NCI-H2107 (cell line): Measurements from ENCODE around the gene HIVEP3.

Source experiments
- DNase-seq: peaks from one replicate; lab custom pipeline; 2025; lab: John Stamatoyannopoulos, UW

Gene HIVEP3

DNA sequence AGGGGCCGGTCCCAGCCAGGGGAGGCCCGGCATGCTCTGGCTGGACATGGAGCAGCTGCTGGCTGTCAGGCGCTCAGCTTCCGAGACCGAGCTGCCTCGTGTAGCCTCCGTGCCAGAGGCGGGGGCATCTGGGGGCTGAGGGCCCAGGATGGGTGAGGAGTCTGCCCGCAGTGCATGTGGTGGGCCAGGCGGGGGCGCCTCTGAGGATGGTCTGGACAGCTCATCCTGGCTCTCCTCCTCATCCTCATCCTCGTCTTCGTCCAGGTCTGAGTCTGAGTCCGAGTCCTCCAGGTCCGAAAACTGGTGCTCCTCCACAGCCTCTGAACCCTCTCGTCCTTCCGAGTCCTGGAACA, 405.4 kb downstream of the HIVEP3 start:
- DNase-seq = no peak

DNA sequence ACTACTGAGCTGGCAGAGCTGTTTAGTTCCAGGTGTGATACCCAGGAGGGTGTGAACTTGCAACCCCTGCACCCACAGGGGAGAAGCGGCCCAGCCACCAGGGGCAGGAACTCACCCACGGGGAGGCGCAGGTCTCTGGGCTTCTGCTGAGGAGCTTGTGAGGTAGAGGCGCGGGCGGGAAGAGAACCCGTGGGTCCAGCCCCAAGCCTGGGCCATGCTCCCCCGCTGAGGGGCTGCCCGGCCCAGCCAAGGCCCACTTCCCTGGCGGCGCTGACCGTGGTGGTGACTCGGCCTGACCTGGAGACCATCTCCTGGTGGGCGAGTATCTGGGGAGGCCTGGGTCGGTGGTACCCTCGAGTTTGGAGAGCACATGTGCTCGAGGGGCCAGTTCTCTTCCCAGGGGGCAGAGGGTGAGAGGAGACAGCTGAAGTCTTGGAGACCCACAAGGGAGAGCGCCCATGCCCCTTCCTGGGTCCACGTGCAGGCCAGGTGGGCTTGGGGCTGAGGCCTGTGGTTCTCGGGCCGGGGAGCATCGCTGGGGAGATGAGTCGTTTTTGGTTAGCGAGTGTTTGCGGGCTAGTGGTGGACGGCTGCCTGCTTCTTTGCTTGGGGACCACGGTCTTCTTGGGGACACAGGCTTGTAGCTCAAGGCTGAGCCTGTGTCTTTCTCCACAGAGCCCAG, 405.9 kb downstream of the HIVEP3 start:
- no peak for DNase-seq

DNA sequence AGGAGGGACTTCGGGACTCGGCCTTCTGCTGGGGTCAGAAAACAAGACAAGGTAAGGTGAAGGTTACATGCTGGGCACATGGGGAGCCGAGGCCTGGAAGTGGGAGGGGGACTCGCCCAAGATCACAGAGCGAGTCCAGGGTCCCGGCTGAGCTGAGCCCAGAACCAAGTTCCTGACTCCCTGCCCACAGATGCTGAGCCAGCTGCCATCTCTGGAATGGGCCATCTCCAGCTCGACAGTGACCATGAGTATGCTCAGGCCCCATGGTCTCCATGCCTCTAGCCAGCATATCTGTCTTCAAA, 407.5 kb downstream of the HIVEP3 start:
- DNase-seq = no peak

DNA sequence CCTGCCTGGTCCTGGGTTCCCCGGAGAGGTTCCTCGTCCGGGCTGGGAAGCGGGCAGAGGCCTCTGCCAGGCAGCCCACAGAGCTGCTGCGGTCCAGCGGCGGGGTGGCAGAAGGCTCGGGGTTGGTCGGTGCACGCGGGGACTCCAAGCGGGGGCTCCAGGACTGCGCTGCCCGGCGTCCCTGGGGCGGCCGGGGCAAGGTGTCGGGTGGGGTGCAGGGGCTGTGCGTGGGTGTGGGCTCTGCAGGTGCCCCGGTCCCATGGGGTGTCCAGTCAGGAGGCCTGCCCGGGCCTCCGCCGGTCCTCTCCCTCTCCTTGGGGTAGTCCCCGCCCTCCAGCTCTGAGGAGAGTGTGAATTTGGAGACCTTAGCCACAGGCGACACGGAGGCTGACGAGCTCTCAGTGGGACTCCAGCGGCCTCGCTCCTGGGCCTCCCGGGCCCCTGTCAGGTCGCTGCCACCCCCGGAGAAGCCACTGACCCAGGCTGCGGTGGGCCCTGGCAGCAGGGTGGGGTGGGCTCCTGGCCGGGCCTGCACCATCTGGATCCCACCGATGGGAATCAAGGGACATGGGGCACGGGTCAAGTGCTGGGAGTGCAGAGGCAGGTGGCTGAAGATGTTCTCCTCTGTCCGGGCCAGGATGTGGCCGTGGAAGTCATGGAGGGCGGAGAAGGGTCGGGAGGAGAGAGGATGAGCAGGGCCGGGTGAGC, 408.0 kb downstream of the HIVEP3 start:
- no peak for DNase-seq

DNA sequence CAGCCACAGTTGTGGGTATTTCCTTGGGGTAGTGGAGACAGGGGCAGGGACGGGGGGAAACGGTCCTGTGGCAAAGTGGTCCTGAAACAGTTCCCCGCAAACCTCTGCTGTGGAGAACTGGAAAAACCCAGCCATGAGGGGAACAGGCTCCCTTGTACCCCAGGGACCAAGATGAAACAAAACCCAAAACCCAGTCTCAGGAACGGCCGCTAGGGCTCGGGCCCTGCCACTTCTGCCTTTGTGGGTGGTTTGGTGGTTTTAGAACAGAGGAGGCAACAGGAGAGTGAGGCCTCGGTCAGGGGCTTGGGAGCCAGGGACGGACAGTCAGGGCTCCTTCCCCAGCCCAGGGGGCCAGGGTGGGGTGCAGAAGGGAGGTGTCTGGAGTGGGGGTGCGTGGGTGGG, 409.5 kb downstream of the HIVEP3 start:
- no peak for DNase-seq

DNA sequence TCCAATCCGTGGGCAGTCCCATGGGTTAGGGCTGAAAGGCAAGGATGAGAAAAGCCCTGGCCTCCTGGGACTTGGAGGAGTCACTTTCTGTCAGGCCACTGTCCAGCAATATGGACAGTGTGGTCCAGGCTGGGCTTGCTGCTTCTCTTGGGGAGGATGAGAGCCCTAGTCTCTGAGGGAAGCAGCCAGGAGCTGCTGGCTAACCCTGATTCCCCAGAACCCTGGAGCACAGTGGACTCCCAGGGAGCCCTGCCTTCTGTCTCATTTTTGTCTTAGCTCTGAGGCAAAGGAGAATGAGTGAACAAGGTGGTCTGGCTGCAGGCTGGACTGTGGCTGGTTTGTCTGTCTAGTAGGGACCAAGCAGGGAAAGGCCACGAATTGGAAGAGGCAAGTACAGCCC, 410.4 kb downstream of the HIVEP3 start:
- DNase-seq = no peak

DNA sequence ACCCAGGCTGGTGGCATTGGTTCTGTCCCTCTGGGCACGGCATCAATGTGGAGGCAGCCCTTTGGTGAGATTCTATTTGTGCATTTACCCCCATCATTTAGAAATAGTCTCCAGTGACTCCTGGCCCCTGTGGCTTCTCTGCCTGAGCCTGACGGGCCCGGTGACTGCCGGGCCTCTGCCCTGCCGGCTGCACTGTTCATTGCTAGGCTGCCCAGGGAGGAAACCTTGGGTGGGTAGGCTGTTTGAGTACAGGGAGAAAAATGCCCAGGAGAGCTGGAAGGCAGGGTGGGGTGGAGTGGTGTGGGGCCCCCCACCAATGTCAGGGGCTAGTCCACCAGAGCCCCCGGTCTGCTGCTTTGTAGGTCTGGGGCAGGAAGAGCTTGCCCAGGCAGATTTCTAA, 410.9 kb downstream of the HIVEP3 start:
- no peak for DNase-seq

DNA sequence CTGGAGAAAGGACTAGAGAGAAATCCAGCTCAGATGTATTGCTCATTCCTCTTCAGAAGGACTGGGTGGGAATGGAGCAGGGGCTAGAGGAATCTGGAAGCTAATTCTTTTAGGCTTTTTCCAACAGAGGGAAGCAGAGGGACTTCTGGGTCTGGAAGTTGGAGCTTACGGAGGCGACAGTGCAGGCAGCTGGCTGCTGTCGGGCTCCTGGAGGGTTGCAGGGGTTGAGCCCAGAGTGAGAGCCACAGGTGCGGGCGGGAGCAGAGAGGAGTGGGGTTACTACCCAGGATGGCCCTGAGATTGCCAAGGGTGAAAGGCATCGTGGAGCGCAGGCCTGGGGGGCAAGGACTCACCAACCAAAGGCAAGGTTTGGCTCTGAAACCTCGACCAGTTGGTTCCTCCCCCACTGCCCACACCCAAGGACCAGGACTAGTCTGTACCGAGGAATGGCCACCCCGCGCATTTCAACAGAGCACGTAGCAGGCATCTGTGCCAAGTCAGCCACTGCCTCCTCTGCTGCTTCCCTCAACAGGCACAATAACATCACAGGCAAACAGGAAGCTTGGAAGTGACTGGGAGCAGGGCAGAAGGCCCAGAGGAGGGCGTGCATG, 411.5 kb downstream of the HIVEP3 start:
- no peak for DNase-seq

DNA sequence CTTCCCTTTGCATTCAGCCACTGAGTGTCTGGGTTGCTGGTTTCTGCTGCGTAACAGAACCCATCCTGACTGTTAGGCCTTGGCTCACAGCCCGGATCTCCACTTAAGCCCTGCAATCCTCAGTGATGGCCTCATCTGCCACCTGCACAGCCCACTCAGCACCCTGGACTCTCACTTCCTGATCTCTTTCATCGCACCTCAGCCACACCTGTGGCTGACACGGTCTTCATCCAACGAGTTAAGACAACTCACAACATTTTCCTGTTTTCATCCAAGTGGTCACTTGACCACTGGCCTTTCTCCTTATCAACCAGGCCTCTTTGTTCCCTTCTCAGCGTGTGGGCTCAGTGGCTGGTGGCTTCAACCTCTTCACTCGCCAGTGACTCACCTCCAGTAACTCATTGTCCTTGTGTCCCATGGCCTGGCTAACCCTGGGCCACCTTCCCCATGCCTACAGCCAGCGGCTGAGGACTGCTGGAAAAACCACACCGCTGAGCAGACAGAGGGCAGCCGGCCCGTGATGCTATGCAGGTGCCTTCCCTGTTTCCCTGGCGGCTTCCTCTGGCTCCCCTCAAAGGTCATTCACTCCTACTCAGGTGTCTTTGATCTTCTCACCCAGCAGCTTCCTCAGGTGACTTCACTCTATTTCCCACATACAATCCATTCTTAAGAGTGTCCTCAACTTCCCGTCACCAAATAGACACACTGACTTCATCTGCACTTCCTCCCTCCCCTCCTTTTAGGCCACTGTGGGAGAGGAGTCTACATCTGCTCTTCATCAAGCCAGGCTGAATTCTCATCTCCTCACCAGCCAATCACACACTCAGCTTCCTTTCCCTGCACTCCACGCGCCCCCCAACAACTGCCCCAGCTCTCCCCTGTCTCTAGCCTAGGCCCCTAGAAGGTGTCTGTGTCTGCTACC, 414.3 kb downstream of the HIVEP3 start:
- DNase-seq = no peak

DNA sequence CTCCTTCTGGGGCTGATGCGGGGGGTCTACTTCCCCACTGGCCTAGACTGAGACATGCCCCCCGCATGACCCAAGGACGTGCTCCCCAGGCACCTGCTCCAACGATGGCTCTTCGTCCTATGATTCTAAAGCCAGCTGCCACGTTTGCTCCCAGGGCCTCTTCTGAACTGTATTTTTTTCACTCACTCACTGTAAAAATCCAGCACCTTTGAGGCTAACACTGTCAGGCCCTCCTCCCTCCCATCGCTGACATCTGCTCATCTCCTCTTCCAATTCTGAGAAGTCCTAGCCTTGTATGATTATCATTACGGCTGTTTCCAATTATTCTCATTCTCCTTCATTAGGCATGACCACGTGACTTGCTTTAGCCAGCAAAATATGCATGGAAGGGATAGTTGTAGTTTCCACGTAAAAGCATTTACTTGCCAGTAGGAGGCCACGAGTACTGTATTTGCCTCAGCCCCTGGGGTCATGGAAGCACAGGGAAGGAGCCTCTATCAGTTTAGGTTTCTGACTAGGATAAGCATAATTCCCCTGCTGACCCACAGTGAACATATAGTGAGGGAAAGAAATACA, 415.1 kb downstream of the HIVEP3 start:
- no peak for DNase-seq

DNA sequence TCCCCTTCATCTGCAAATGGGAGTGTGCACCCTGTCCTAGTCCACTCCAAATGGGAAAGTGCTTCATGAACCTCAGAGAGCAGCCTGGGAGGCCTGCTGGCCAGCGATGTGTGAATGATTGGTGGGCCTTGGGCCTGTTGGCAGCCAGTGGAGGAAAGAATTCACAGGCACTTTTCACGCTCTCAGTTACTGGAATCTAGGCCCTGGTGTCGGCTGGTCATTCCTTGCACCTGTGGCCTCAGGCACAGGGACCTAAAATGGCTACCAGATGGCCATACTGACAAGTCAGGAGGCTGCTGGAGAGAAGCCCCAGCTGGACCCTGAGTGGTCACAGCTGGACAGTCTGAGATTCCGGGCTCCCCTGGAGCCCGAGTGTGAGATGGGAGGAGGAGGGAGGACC, 415.8 kb downstream of the HIVEP3 start:
- no peak for DNase-seq

DNA sequence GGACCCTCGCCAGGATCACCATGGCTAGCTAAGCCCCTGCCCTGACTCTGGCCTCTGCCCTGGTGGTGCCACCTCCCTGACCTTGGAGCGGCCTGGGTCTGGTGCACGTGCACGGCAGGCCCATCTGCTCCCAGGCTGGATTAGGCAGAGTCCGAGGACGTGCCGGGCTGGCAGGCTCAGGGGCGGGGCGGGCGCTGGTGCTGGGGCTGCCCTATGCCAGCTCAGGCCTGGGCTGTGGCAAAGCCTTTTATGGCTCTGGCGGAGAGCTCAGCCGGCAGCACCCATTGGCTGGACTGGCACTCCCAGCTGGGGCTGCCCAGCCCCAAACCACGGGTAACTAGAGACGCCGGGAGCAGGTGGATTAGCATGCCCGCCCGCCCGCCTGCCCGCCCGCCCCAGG, 417.1 kb downstream of the HIVEP3 start:
- DNase-seq = peak; percentile 90

DNA sequence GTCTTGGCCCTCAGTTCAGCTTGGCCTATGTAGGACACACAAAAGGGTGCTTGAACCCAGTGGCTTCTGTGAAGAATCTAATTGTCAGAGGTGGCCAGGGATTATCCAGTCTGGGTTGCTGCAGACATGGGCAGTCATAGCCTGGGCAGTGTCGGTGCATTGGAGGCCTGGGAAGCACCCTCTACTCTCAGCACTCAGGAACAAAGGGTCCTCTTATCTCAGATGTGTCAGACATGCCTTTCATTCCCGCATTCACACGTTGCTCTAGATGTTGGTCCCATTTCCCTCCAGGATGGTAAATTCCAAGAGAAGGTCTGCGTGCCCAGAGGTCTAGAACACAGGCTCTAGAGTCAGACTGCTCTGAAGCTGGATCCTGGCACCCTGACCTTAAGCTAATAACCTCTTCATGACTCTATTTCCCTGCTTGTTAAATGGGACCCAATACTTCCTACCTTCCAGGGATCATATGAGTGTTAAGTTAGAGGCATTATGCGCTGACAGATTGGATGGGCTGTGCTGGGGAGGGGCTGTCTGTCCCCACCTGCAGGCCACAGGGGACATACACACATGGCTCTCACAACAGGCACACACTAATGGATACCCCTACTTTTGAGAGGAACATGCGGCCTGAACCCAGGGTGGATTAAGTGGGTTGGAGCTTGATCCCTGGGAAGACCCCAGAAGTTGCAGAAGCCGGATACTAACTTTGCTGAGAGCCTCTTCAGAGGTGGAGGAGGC, 417.8 kb downstream of the HIVEP3 start:
- no peak for DNase-seq

DNA sequence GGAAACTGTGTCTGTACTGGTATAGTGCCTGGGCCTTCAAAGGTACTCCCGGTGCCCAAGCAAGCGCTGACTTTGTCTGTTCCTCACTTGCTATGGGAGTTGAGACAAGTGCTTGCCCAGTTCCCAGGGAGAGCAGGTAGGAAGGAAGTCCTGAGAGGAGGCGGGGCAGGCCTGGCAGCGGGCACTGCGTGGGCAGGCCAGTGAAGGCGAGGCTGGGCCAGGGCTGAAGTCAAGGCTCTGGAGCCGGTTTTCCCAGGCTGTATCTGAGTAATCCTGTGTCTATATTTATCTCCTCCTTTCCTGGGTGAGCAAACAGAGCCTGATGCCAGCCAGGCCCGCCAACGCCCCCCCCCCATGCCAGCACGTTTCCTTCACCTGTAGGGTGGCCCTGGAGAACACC, 418.3 kb downstream of the HIVEP3 start:
- no peak for DNase-seq

DNA sequence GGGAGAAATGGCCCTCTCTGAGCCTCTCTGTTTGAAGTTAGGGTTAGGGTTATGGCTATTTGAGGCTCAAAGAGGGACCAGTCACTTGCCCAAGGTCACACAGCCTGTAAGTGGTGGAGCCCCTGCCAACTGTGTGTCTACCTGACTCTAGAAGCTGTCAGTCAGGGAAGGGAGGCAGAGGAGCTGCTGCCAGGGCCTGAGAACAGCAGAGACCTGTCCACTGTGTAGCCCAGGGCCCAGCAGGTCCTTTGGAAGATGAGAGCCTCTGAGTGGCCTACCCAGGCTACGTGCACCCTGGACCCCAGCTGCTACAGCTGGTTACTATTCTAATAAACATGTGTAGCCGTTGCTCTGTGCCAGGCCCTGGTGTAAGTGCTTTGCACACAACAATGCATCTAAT, 419.1 kb downstream of the HIVEP3 start:
- DNase-seq = no peak

DNA sequence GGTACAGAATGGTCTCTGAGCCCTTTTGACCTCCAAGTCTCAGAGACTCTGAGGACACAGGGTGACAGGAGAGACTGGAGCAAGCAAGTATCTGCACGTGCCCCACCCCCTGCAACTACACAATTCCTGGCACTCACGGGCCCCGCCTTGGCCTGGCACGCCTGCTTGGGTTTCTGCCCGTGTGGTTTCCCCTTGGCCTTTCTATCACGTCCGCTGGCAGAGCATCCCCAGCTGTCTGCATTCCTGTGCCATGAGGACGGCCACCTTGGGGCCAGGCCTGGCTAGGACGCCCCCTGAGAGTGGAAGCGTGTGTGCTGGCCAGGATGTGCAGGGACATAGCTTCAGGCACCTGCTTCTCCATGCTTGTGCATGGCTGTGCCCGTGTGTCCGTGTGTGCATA, 419.9 kb downstream of the HIVEP3 start:
- DNase-seq = no peak

DNA sequence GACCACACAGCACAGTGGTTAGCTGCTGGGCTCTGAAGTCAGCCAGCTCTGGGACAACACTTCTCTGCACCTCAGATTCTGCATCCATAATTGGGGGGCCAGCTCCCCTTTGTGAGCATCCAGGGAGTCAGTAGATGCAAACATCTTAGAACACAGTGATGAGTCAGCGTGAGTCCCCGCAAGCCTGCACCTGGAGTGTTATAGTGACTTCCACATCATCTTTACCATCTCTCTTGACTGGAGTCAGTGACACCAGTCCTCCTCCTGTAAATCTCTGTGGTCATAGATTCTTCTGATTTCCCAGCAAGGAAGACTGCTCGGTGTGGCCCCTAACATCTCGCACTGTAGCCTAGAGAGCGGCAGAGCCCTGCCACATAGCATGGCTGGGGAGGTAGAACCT, 420.3 kb downstream of the HIVEP3 start:
- no peak for DNase-seq

DNA sequence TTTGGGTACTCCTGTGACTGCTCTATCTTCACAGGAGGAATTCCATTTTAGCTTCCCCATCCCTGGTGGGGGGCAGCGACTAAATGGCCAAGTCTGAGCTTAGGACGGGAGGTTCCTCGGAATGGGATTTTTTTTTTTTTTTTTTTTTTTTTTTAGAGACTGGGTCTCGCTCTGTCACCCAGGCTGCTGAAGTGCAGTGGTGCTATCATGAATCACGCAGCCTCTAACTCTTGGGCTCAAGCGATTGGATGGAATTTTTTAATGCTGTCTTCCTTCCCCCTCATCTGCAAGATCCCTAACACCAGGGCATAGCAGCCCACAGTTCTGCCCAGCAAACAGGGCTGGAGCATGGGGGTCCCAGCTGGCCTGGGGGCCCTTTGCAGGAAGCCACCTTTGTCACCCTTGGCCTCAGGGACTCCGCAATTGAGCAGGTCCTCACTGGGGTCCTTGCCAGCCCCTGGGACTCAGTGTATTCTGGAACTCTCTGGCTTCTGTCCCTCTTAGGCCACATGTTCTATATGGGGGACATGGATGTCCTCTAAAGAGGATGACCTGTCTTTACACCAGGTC, 421.2 kb downstream of the HIVEP3 start:
- DNase-seq = no peak

DNA sequence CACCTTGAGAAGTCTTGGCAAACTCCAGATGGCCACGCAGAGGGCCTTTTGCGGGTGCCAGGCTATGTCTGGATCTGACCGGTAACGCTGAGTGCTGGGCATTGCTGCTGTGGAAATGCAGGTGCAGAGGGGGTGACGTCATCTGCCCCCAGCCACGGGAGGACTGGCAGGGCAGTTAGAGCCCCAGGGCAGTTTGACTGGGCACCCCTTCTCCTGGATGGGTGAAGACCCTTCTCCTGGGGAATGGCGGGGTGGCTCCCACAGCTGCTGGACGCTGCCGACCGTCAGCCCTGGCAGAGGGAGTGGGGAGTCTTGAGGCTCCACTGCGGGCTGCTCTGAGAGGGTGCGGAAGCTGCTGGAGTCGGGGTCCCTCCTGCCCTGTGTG, 421.7 kb downstream of the HIVEP3 start:
- no peak for DNase-seq

DNA sequence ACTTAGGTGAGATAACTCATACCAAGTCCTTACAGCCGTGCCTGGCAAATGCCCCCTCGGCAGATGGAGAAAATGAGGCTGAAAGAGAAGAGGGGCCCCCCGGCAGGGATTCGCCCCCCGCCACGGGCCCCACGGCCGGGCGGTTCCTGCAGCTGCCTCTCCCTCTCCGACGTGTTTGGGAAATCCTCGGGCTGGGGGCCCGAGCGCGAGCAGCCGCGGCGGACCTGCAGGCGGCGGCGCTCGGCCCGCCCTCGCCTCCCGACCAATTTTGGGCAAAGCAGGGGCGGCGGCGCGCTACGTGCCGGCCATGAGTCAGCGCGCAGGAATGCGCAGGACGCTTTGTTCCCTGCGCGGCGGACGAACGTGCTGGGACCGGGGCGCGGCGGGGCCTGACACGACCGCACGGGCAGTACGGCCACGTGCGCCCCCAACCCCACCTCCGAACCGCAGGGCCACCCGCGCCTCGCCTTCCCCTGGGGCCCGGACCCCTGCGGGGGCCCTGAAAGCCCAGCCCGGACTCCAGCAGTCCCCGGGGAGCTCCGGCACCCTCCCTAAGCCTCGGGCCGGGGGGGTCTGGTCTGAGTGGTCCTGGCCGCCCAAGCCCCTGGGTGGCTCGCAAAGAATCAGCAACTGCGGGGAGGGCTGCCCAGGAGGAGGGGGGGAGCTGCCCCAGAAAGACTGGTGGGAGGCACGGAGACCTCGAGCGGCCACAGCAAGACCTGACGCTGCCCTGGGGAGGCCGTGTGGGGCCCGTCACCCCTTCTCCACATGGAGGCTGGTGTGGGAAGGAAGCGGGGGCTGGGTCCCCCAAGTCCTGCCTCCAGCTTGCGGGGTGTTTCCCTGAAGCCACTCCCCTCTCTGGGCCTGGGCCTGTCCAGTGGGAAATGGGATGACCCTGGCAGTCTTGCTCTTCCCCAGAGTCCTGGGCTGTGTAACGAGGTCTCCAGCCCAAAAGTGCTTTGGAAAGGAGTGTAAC, 422.4 kb downstream of the HIVEP3 start:
- DNase-seq = no peak
